RWPE1 (cell line): ENCODE results near the gene PCBD2.
"Not testable (repeated sequence)": the region's sequence is repeated elsewhere in the genome, so short reads cannot be mapped to it uniquely, and the experiment has no call there.

Experiments
- CTCF ChIA-PET: fragments of 350-600 bp; sonication (Branson Sonifier 250); formaldehyde crosslinking; extraction: SDS; loops from one replicate; lab custom pipeline; 2021; lab: Yijun Ruan, JAX
- POLR2A ChIA-PET: fragments of 400-600 bp; formaldehyde crosslinking; extraction: SDS; loops from one replicate; lab custom pipeline; 2020; ENCODE audit warnings: antibody characterized with exemption; ENCODE audit not compliant: low non-redundant PET; lab: Yijun Ruan, JAX
- DNase-seq: peaks from one replicate; pipeline ENCODE4 v3.0.0; 2012; ENCODE audit warnings: low spot score
- H3K27ac ChIP-seq: fragments of 450-650 bp; 2 replicates; pipeline ENCODE4 v1.5.1; 2017
- TF ChIP-seq, protein P1 (sequence below): fragments of 450-650 bp; conservative IDR thresholded peaks from 2 replicates; pipeline ENCODE4 v1.5.1; 2017; ENCODE audit warnings: low read depth, mild to moderate bottlenecking

PCBD2 gene

DNA sequence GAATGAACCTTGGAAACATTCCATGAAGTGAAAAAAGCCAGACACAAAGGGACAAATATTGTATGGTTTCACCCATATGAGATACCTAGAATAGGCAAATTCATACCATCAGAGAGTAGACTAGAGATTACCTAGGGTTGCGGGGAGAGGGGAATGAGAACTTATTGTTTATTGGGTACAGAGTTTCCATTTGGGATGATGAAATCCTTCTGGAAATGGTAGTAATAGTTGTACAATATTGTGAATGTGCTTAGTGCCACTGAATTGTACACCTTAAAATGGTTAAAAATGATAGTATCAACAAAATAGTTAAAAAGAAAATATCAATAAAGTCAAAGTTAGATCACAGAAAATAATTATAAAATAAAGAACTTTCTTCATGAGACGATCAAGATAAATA lies 88.2 kb downstream of the PCBD2 start:
- TF ChIP-seq, protein P1, sequence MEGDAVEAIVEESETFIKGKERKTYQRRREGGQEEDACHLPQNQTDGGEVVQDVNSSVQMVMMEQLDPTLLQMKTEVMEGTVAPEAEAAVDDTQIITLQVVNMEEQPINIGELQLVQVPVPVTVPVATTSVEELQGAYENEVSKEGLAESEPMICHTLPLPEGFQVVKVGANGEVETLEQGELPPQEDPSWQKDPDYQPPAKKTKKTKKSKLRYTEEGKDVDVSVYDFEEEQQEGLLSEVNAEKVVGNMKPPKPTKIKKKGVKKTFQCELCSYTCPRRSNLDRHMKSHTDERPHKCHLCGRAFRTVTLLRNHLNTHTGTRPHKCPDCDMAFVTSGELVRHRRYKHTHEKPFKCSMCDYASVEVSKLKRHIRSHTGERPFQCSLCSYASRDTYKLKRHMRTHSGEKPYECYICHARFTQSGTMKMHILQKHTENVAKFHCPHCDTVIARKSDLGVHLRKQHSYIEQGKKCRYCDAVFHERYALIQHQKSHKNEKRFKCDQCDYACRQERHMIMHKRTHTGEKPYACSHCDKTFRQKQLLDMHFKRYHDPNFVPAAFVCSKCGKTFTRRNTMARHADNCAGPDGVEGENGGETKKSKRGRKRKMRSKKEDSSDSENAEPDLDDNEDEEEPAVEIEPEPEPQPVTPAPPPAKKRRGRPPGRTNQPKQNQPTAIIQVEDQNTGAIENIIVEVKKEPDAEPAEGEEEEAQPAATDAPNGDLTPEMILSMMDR = no peak
- POLR2A ChIA-PET = no interaction called here
- H3K27ac ChIP-seq = no peak overlapping the region
- DNase-seq = no peak
- CTCF ChIA-PET = interaction anchor here (0.7 kb wide), 1 partner anchor 328 kb away, joined by 5 read pairs; no protein-coding TSS in a partner anchor

DNA sequence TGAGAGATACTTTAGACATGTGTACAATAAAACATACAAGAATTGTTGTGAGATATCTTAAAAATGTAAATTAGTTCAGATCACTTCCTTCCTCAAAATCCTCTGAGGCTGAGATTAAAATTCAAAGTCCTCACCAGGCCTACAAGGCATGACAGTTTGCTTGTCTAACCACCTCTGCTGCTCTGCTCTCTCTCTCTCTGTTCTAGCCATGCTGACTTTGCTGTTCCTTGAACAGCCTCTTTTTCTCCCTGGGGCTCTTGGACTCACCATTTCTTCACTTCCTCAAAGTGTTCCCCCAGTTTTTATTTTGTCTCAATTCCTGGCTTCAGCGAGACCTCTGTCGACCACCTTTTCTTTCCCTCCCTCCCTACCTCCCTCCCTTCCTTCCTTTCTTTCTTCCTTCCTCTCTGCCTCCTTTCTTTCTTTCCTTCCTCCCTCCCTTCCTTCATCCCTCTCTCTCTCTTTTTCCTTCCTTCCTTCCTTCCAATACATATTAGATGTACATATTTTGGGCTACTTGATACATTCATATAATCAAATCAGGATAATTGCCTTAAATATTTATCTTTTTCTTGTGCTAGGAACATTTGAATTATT lies 89.7 kb downstream of the PCBD2 start:
- no peak for DNase-seq
- no peak overlapping the region for H3K27ac ChIP-seq
- TF ChIP-seq, protein P1 = no peak
- ChIA-PET POLR2A (no interaction called here), CTCF (no interaction called here)

DNA sequence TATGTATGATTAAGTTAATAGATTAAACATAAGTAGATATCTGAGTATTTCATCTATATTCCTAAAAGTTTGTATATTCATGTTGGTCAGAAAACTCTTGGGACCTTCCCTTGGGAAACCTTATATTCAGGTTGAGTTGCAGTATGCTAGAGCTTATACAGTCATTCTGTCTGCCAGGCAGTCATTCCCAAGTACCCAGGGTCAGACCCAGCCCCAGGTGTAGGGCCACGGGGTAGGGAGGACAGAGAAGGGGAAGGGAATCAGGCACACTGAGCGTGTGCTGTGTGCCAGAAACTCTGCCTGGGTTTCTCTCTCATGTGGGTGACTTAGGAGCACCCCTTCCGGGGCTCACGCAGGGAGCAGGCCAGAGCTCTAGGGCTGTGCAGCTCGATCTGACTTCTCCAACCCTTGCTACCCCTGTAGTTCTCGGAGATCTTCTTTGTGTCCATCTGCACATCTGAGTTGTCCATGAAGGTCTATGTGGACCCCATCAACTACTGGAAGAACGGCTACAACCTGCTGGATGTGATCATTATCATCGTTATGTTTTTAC lies 91.0 kb downstream of the PCBD2 start:
- ChIA-PET POLR2A (no interaction called here), CTCF (interaction anchor here (0.6 to 0.7 kb wide), 2 partner anchors 63 to 594 kb away, joined by 3 to 7 read pairs; no protein-coding TSS in a partner anchor)
- no peak for DNase-seq
- TF ChIP-seq, protein P1 = no peak
- no peak overlapping the region for H3K27ac ChIP-seq

GRCh38 chr5:134997015-134997414 lies 92.1 kb downstream of the PCBD2 start:
- no peak overlapping the region for H3K27ac ChIP-seq
- ChIA-PET CTCF (no interaction called here), POLR2A (no interaction called here)
- TF ChIP-seq, protein P1 = no peak
- DNase-seq = no peak

- CTCF ChIA-PET, POLR2A ChIA-PET, H3K27ac ChIP-seq, DNase-seq: not testable (repeated sequence)
Measured at GRCh38 chr5:134998068-134998467, 93.1 kb downstream of the PCBD2 start.

DNA sequence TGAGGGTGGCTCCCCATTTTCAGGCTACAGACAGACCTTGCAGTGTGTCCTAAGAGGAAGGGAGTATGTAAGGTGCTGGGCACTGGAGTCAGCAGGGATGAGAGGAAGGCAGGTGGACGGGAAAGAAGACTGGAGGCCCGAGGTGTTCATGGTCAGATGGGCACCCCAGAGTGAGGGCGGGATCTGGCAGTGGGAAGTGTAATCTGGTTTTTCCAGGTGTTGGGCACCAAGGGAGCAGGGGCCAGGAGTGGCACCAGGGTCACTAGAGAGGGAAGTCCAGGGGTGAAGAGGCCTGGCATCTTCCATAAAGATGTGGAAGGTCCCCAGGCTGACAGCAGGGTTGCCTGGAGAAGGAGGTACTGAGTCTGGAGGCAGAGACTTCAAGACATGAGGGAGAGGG lies 99.4 kb downstream of the PCBD2 start:
- ChIA-PET CTCF (no interaction called here), POLR2A (no interaction called here)
- no peak overlapping the region for H3K27ac ChIP-seq
- no peak for DNase-seq
- TF ChIP-seq, protein P1 = no peak

DNA sequence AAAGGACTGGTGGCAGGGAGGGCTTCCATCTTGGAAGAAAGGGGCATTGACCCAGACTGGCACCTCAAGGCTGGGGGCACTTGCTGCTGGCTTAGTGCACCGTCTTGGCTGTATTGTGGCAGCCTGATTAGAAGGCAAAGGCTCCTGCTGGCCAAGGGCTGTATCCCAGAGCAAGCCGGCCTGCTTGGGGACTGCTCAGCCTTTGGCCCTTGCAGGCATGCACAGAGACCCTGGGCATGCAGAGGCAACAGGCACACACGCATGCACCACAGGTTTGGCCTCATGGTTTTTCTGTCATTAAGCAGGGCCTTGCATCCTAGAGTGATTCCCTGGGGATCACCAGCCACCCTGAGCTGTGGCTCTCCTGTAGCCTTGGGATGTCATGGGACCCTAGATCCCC lies 100.1 kb downstream of the PCBD2 start:
- TF ChIP-seq, protein P1 = no peak
- no peak for DNase-seq
- H3K27ac ChIP-seq = no peak overlapping the region
- POLR2A ChIA-PET = no interaction called here
- CTCF ChIA-PET = no interaction called here
